Esophagus muscularis mucosa (tissue), 3 donors: ENCODE measurements around the gene QDPR.

ENCODE experiments used
- CTCF ChIP-seq, 3 experiments: fragments of 200-600 bp in 2 of 3; fragments of 450-650 bp in 1 of 3; sonication (generic) in 2 of 3; IDR thresholded peaks; one replicate each; pipeline ENCODE4 v1.5.1; 2017 to 2019; ENCODE audit warnings: antibody characterized with exemption in 3 of 3, mild to moderate bottlenecking in 2 of 3, moderate library complexity in 1 of 3
- POLR2AphosphoS5 ChIP-seq, 2 donors: sonication (generic); formaldehyde crosslinking; IDR thresholded peaks; one replicate each; pipeline ENCODE4 v1.6.1; 2017; ENCODE audit warnings: antibody characterized with exemption in 2 of 2

GRCh38 chr4:17447675-17448298 is 64.1 kb downstream of the QDPR start:
- TF ChIP-seq CTCF (IDR thresholded peaks at IDR 0.05), result peak; percentile 45 to 66 (median 52)
- no peak for TF ChIP-seq POLR2AphosphoS5 (IDR thresholded peaks at IDR 0.05)
